SU-DHL-6 (cell line): Measurements from ENCODE around the gene MORC2.

Source experiments
- H2AFZ ChIP-seq: fragments of 200-600 bp; sonication (generic); 2 replicates; pipeline ENCODE4 v1.6.1; 2014; ENCODE audit warnings: low read depth, mild to moderate bottlenecking, moderate library complexity, mixed read lengths, antibody characterized with exemption, low read length; ENCODE audit not compliant: severe bottlenecking
- H3F3A ChIP-seq: fragments of 200-600 bp; shearing (Covaris generic); 2 replicates; pipeline ENCODE4 v1.6.0; 2016; ENCODE audit warnings: antibody characterized with exemption, mild to moderate bottlenecking; ENCODE audit not compliant: insufficient read depth
- H3K27ac ChIP-seq: fragments of 200-600 bp; sonication (generic); 2 replicates; pipeline ENCODE4 v1.5.1; 2016; ENCODE audit warnings: low read depth, mild to moderate bottlenecking, low read length, moderate library complexity, mixed read lengths
- H3K27me3 ChIP-seq: fragments of 200-600 bp; sonication (generic), shearing (Covaris generic); 2 replicates; pipeline ENCODE4 v1.6.0; 2014; ENCODE audit warnings: mild to moderate bottlenecking, low read length
- H3K36me3 ChIP-seq: fragments of 200-600 bp; sonication (generic); 2 replicates; pipeline ENCODE4 v1.6.1; 2014; ENCODE audit warnings: mild to moderate bottlenecking, low read length, mixed read lengths
- H3K4me2 ChIP-seq: fragments of 300-600, 200-600 bp; shearing (Covaris generic), sonication (generic); 2 replicates; pipeline ENCODE4 v1.6.0; 2014; ENCODE audit warnings: low read length, low read depth, mild to moderate bottlenecking; ENCODE audit not compliant: poor library complexity, severe bottlenecking
- H3K4me3 ChIP-seq: fragments of 200-600 bp; sonication (generic); 2 replicates; pipeline ENCODE4 v1.5.1; 2014; ENCODE audit warnings: antibody characterized with exemption, low read length, mild to moderate bottlenecking, mixed read lengths; ENCODE audit not compliant: insufficient read depth, poor library complexity, severe bottlenecking
- H3K79me2 ChIP-seq: fragments of 200-600 bp; sonication (generic); 2 replicates; pipeline ENCODE4 v1.6.1; 2014; ENCODE audit warnings: mild to moderate bottlenecking, low read length, moderate library complexity; ENCODE audit not compliant: insufficient read depth
- H3K9ac ChIP-seq: fragments of 200-600 bp; sonication (generic); 2 replicates; pipeline ENCODE4 v1.7.0; 2014; ENCODE audit warnings: mild to moderate bottlenecking, low read length
- H3K9me2 ChIP-seq: fragments of 200-600 bp; sonication (generic); replicated peaks from 2 replicates; pipeline ENCODE4 v1.6.1; 2014; ENCODE audit warnings: low read length; ENCODE audit not compliant: insufficient read depth
- H3K9me3 ChIP-seq: fragments of 200-600 bp; sonication (generic); 2 replicates; pipeline ENCODE4 v1.6.1; 2014; ENCODE audit warnings: low read length, mixed read lengths; ENCODE audit not compliant: insufficient read depth
- H4K20me1 ChIP-seq: fragments of 200-600 bp; sonication (generic); 2 replicates; pipeline ENCODE4 v1.6.1; 2014; ENCODE audit warnings: low read depth, mild to moderate bottlenecking, antibody characterized with exemption, low read length, moderate library complexity, mixed read lengths
- EZH2phosphoT487 ChIP-seq: fragments of 200-600 bp; sonication (generic), shearing (Covaris generic); conservative IDR thresholded peaks from 2 replicates; pipeline ENCODE4 v1.6.1; 2018; ENCODE audit warnings: mild to moderate bottlenecking, antibody characterized with exemption, low read length, moderate library complexity, mixed read lengths
- TF ChIP-seq, protein P1 (sequence below): fragments of 200-600 bp; sonication (generic); IDR thresholded peaks from one replicate; pipeline ENCODE4 v1.5.1; 2017; ENCODE audit warnings: antibody characterized with exemption, mild to moderate bottlenecking, low read length, moderate library complexity; ENCODE audit not compliant: insufficient read depth, poor library complexity, severe bottlenecking

Gene MORC2

GRCh38 chr22:30884211-30885000 lies 84.2 kb downstream of the MORC2 start:
- H3K4me2 ChIP-seq: no peak overlapping the region
- H3K27ac ChIP-seq: no peak overlapping the region
- no peaks in the 10 kb centered on the region for H3K9me3 ChIP-seq
- H3K4me3 ChIP-seq: no peak overlapping the region
- H3K9ac ChIP-seq: no peak overlapping the region
- no peak for TF ChIP-seq EZH2phosphoT487
- TF ChIP-seq, protein P1, sequence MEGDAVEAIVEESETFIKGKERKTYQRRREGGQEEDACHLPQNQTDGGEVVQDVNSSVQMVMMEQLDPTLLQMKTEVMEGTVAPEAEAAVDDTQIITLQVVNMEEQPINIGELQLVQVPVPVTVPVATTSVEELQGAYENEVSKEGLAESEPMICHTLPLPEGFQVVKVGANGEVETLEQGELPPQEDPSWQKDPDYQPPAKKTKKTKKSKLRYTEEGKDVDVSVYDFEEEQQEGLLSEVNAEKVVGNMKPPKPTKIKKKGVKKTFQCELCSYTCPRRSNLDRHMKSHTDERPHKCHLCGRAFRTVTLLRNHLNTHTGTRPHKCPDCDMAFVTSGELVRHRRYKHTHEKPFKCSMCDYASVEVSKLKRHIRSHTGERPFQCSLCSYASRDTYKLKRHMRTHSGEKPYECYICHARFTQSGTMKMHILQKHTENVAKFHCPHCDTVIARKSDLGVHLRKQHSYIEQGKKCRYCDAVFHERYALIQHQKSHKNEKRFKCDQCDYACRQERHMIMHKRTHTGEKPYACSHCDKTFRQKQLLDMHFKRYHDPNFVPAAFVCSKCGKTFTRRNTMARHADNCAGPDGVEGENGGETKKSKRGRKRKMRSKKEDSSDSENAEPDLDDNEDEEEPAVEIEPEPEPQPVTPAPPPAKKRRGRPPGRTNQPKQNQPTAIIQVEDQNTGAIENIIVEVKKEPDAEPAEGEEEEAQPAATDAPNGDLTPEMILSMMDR: no peak
- no peaks in the 10 kb centered on the region for H3F3A ChIP-seq
- H4K20me1 ChIP-seq: no peaks in the 10 kb centered on the region
- H3K36me3 ChIP-seq: no peaks in the 10 kb centered on the region
- H3K79me2 ChIP-seq: no peaks in the 10 kb centered on the region
- no peak overlapping the region for H2AFZ ChIP-seq
- H3K27me3 ChIP-seq: no peaks in the 10 kb centered on the region
- H3K9me2 ChIP-seq: no peaks in the 10 kb centered on the region

DNA sequence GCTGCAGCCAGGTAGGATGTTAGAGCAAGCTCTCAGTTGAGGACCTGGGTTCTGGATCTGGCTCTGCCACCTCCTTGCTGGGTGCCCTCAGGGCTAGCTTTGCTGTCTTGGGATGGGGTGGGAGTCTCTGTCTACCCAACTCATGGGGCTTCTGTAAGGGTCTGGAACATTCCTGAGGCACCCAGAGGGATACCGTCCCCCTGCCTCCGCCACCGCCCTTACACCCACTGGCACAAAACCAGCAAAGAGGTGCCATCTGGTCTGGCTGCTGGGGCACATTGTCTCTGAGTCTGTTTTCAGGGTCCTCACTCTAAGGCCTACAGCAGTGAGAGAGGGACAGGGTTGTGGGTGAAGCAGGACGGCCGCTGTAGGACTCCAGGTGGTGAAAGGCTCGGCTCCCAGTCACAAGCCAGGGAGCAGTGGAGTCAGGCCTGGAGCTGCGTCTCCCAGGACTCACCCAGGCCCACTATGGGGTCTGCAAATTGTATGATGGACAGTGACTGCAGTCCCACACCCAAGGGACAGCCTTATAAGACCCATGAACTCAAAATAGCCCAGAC lies 84.9 kb downstream of the MORC2 start:
- Histone ChIP-seq H3K9me3 (no peaks in the 10 kb centered on the region), H3K9ac (no peak overlapping the region), H2AFZ (no peak overlapping the region), H3K36me3 (no peaks in the 10 kb centered on the region), H3K79me2 (no peaks in the 10 kb centered on the region), H3K27ac (no peak overlapping the region), H3K27me3 (no peaks in the 10 kb centered on the region), H3K9me2 (no peaks in the 10 kb centered on the region), H3K4me3 (no peak overlapping the region), H4K20me1 (no peaks in the 10 kb centered on the region), H3F3A (no peaks in the 10 kb centered on the region), H3K4me2 (no peak overlapping the region)
- TF ChIP-seq, protein P1: no peak
- TF ChIP-seq EZH2phosphoT487: no peak

DNA sequence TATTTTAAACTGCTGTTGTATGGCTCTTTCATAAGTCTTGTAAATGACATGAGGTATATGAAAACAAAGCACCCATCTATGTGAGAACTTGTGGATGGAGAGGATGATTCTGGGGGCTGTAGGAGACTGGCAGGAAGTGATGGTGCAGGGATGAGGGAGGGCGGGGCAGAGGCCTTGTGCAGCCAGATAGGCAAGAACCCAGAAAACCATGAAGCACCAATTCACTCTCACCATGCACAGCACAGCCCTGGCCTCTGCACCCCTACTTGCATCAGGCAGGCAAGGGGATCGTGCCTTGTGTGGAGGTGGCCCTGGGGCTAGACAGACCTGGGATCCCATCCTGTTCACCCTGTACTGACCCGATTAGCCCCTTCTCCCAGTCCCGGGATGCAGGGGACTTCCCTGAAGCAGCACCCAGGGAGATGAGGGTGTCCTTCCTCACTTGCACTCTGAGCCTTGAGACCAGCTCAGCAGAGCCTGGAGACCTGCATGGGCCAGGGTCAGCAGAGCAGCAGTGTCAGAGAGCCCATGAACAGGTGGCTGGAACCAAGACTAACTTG lies 85.5 kb downstream of the MORC2 start:
- H3K9me3 ChIP-seq: no peaks in the 10 kb centered on the region
- H3K4me2 ChIP-seq: no peak overlapping the region
- H3K27ac ChIP-seq: no peak overlapping the region
- H3K9ac ChIP-seq: no peak overlapping the region
- no peak overlapping the region for H2AFZ ChIP-seq
- TF ChIP-seq, protein P1: no peak
- no peak for TF ChIP-seq EZH2phosphoT487
- H3K27me3 ChIP-seq: no peaks in the 10 kb centered on the region
- no peak overlapping the region for H3K4me3 ChIP-seq
- no peaks in the 10 kb centered on the region for H3K79me2 ChIP-seq
- H3K36me3 ChIP-seq: no peaks in the 10 kb centered on the region
- H3F3A ChIP-seq: no peaks in the 10 kb centered on the region
- H4K20me1 ChIP-seq: no peaks in the 10 kb centered on the region
- H3K9me2 ChIP-seq: no peaks in the 10 kb centered on the region
